Activated T-cell treated with anti-CD3 and anti-CD28 coated beads, Interleukin-2, amount 50 U/mL, for 4 hours (primary cell): ENCODE data around the gene KIAA0232. TPM values are rescaled to one million over a fixed set of nuclear protein-coding genes. Genes with fewer than 3 reads are reported as not detected.
"Not testable (repeated sequence)": the region's sequence is repeated elsewhere in the genome, so short reads cannot be mapped to it uniquely, and the experiment has no call there.

Experiments used
- ATAC-seq, 2 donors: fragments of 200-7000 bp; cut with Tn5 transposase; one replicate each; pipeline ENCODE4 v1.10.0; 2021
- DNase-seq: peaks from one replicate; pipeline ENCODE4 v3.0.0-alpha.2; 2020
- H3K27me3 Mint-ChIP-seq: one replicate; pipeline ENCODE4 v1.8.0; 2021; ENCODE audit warnings: low read depth, mixed read lengths
- H3K36me3 Mint-ChIP-seq: one replicate; pipeline ENCODE4 v1.8.0; 2022; ENCODE audit warnings: mixed read lengths; ENCODE audit not compliant: insufficient read depth
- H3K4me1 Mint-ChIP-seq: one replicate; pipeline ENCODE4 v1.8.0; 2021; ENCODE audit warnings: low read depth, mixed read lengths
- H3K4me3 Mint-ChIP-seq: one replicate; pipeline ENCODE4 v1.8.0; 2021; ENCODE audit warnings: mild to moderate bottlenecking, moderate library complexity, mixed read lengths
- H3K9me3 Mint-ChIP-seq: one replicate; pipeline ENCODE4 v1.8.0; 2021; ENCODE audit warnings: mixed read lengths
- total RNA-seq, 3 donors: library from RNA; stranded (reverse); gene quantifications; one replicate each; pipeline ENCODE4 v1.2.1, GENCODE V29; 2021

The KIAA0232 gene
- total RNA-seq, 3 donors from 2014 or later: 14.5 to 20.0 (median 18.9) TPM

- Mint-ChIP-seq H3K27me3 (peaks cover under 1% of the 10 kb centered on the region), H3K9me3 (no peaks in the 10 kb centered on the region), H3K36me3 (no peaks in the 10 kb centered on the region), H3K4me1 (peaks cover 34% of the 10 kb centered on the region), H3K4me3 (no peak overlapping the region)
- ATAC-seq (no peak), DNase-seq (no peak)
Observed at GRCh38 chr4:6902318-6903042, 120.0 kb downstream of the KIAA0232 start.

GRCh38 chr4:6905516-6906445, 123.3 kb downstream of the KIAA0232 start:
- no peak overlapping the region for H3K4me3 Mint-ChIP-seq
- H3K4me1 Mint-ChIP-seq: peaks cover 31% of the 10 kb centered on the region
- DNase-seq: no peak

GRCh38 chr4:6906486-6906885, 124.0 kb downstream of the KIAA0232 start:
- H3K36me3 Mint-ChIP-seq, DNase-seq, ATAC-seq, H3K9me3 Mint-ChIP-seq, H3K27me3 Mint-ChIP-seq, H3K4me3 Mint-ChIP-seq: not testable (repeated sequence)
- H3K4me1 Mint-ChIP-seq: peaks cover 38% of the 10 kb centered on the region

More at GRCh38 chr4:6905516-6906445, 123.3 kb downstream of the KIAA0232 start:
- no peak for ATAC-seq
- peaks cover 3% of the 10 kb centered on the region for H3K27me3 Mint-ChIP-seq
- H3K36me3 Mint-ChIP-seq: no peaks in the 10 kb centered on the region
- H3K9me3 Mint-ChIP-seq: no peaks in the 10 kb centered on the region

GRCh38 chr4:6907658-6908191, 125.2 kb downstream of the KIAA0232 start:
- H3K9me3 Mint-ChIP-seq: no peaks in the 10 kb centered on the region
- ATAC-seq (no peak), DNase-seq (peak; percentile 21)
- H3K4me3 Mint-ChIP-seq: peak overlapping the region; percentile 25
- no peaks in the 10 kb centered on the region for H3K36me3 Mint-ChIP-seq
- H3K27me3 Mint-ChIP-seq: peaks cover 3% of the 10 kb centered on the region
- H3K4me1 Mint-ChIP-seq: peaks cover 48% of the 10 kb centered on the region

- Mint-ChIP-seq H3K27me3 (peaks cover 3% of the 10 kb centered on the region), H3K9me3 (no peaks in the 10 kb centered on the region), H3K36me3 (no peaks in the 10 kb centered on the region), H3K4me3 (peak overlapping the region; percentile 85), H3K4me1 (peaks cover 55% of the 10 kb centered on the region)
- no peak for DNase-seq
- ATAC-seq: no peak
Observed at GRCh38 chr4:6908432-6909112, 126.0 kb downstream of the KIAA0232 start.

GRCh38 chr4:6909113-6909969, 126.8 kb downstream of the KIAA0232 start, which contains the start of gene TBC1D14:
Gene TBC1D14, plus strand, starts transcription at chr4:6909826. Its CDS starts 13,564 bp downstream, at chr4:6923390.
- peaks cover 58% of the 10 kb centered on the region for H3K4me1 Mint-ChIP-seq
- DNase-seq: peak; percentile 81
- H3K4me3 Mint-ChIP-seq: peak within 1 kb of the TSS; percentile 93
- H3K9me3 Mint-ChIP-seq: no peaks in the 10 kb centered on the region
- peak; percentile 88 to 89 for ATAC-seq
- peaks cover 3% of the 10 kb centered on the region for H3K27me3 Mint-ChIP-seq
- no peaks in the 10 kb centered on the region for H3K36me3 Mint-ChIP-seq

- Mint-ChIP-seq H3K36me3 (no peaks in the 10 kb centered on the region), H3K9me3 (no peaks in the 10 kb centered on the region), H3K27me3 (peaks cover 3% of the 10 kb centered on the region), H3K4me3 (peak overlapping the region; percentile 93), H3K4me1 (peaks cover 59% of the 10 kb centered on the region)
- DNase-seq (peak; percentile 35), ATAC-seq (peak; percentile 42 to 44)
Observed at GRCh38 chr4:6909970-6910339, 127.4 kb downstream of the KIAA0232 start.

- ATAC-seq (no peak), DNase-seq (no peak)
- Mint-ChIP-seq H3K27me3 (peaks cover 3% of the 10 kb centered on the region), H3K4me1 (peaks cover 63% of the 10 kb centered on the region), H3K4me3 (peak overlapping the region; percentile 93), H3K36me3 (no peaks in the 10 kb centered on the region), H3K9me3 (no peaks in the 10 kb centered on the region)
Observed at GRCh38 chr4:6910340-6910959, 127.9 kb downstream of the KIAA0232 start.

GRCh38 chr4:6910960-6911874, 128.7 kb downstream of the KIAA0232 start:
- H3K36me3 Mint-ChIP-seq: no peaks in the 10 kb centered on the region
- DNase-seq: no peak
- H3K9me3 Mint-ChIP-seq: no peaks in the 10 kb centered on the region
- peaks cover 3% of the 10 kb centered on the region for H3K27me3 Mint-ChIP-seq
- peaks cover 69% of the 10 kb centered on the region for H3K4me1 Mint-ChIP-seq
- no peak for ATAC-seq
- H3K4me3 Mint-ChIP-seq: peak overlapping the region; percentile 93

- peaks cover 76% of the 10 kb centered on the region for H3K4me1 Mint-ChIP-seq
- DNase-seq, H3K36me3 Mint-ChIP-seq, H3K27me3 Mint-ChIP-seq, ATAC-seq, H3K9me3 Mint-ChIP-seq: not testable (repeated sequence)
- H3K4me3 Mint-ChIP-seq: peak overlapping the region; percentile 93
Observed at GRCh38 chr4:6911917-6912316, 129.4 kb downstream of the KIAA0232 start.

GRCh38 chr4:6912441-6912840, 129.9 kb downstream of the KIAA0232 start:
- peaks cover 79% of the 10 kb centered on the region for H3K4me1 Mint-ChIP-seq
- no peak for DNase-seq
- no peaks in the 10 kb centered on the region for H3K36me3 Mint-ChIP-seq
- ATAC-seq: no peak
- H3K4me3 Mint-ChIP-seq: peak overlapping the region; percentile 41
- H3K27me3 Mint-ChIP-seq: peaks cover 3% of the 10 kb centered on the region
- no peaks in the 10 kb centered on the region for H3K9me3 Mint-ChIP-seq

- no peak for ATAC-seq
- DNase-seq: no peak
- Mint-ChIP-seq H3K36me3 (no peaks in the 10 kb centered on the region), H3K4me3 (no peak overlapping the region), H3K27me3 (no peaks in the 10 kb centered on the region), H3K4me1 (peaks cover 81% of the 10 kb centered on the region), H3K9me3 (no peaks in the 10 kb centered on the region)
Observed at GRCh38 chr4:6913350-6913905, 130.9 kb downstream of the KIAA0232 start.
